Measurements from ENCODE around the gene HSPA9. TPM values are rescaled to one million over a fixed set of nuclear protein-coding genes. Genes with fewer than 3 reads are reported as not detected.

HSPA9 gene
- total RNA-seq, 4 donors from 2014 or later, result 82.7 to 236 (median 175) TPM

- H3K4me1 ChIP-seq, result peaks cover 13 to 39% (median 16%) of the 10 kb centered on the region in 4 donors
- H3K27ac ChIP-seq, result no peak overlapping the region
- DNase-seq, result no peak
- intact Hi-C loops (cut with DNase I; ENCODE audit: low total_unique reads), result no loop called here
- in situ Hi-C loops (cut with MboI; ENCODE audit: low pct_ligation_motif_present in 1 of 4, low pct_unique_long_range_greater_than_20kb in 1 of 4, low sequenced_read_pairs in 3 of 4), result loop anchor here in 1 of 4 donors (25.0 kb wide), 1 partner anchor 362 kb away; the partner anchor contains the start of genes BRD8 and KIF20A
- WGBS, 2 donors (ENCODE audit: low coverage in 1 of 2), result 94 to 100% methylated on average over 4 to 5 of the region's 5 CpGs
- H3K4me3 ChIP-seq, result no peak overlapping the region
- peaks cover 0 to 7% (median 0%) of the 10 kb centered on the region in 4 donors for H3K36me3 ChIP-seq
- TF ChIP-seq POLR2AphosphoS5 (IDR thresholded peaks at IDR 0.05), result no peak
- TF ChIP-seq POLR2A (IDR thresholded peaks at IDR 0.05), result no peak
- TF ChIP-seq EP300 (IDR thresholded peaks at IDR 0.05; ENCODE audit: low read depth), result no peak
- no peak for TF ChIP-seq CTCF (IDR thresholded peaks at IDR 0.05)
- no peaks in the 10 kb centered on the region for H3K27me3 ChIP-seq
- H3K9me3 ChIP-seq, result no peaks in the 10 kb centered on the region
Observed at GRCh38 chr5:138549414-138549813, 25.8 kb downstream of the HSPA9 start.

GRCh38 chr5:138545919-138546562 is 29.2 kb downstream of the HSPA9 start:
- H3K27ac ChIP-seq, result no peak overlapping the region
- no peaks in the 10 kb centered on the region for H3K9me3 ChIP-seq
- H3K4me1 ChIP-seq, result peaks cover 23 to 54% (median 31%) of the 10 kb centered on the region in 4 donors
- no peaks in the 10 kb centered on the region for H3K36me3 ChIP-seq
- no peaks in the 10 kb centered on the region for H3K27me3 ChIP-seq
- no peak for DNase-seq
- WGBS, 2 donors (ENCODE audit: low coverage in 1 of 2), result 77 to 83% methylated on average over 4 to 6 of the region's 6 CpGs
- TF ChIP-seq CTCF (IDR thresholded peaks at IDR 0.05) (no peak), POLR2AphosphoS5 (IDR thresholded peaks at IDR 0.05) (no peak), EP300 (IDR thresholded peaks at IDR 0.05; ENCODE audit: low read depth) (no peak), POLR2A (IDR thresholded peaks at IDR 0.05) (no peak)
- no peak overlapping the region for H3K4me3 ChIP-seq
- in situ Hi-C loops (cut with MboI; ENCODE audit: low pct_ligation_motif_present in 1 of 4, low pct_unique_long_range_greater_than_20kb in 1 of 4, low sequenced_read_pairs in 3 of 4) (loop anchor here in 1 of 4 donors (25.0 kb wide), 1 partner anchor 359 kb away; the partner anchor contains the start of genes BRD8 and KIF20A), intact Hi-C loops (cut with DNase I; ENCODE audit: low total_unique reads) (no loop called here)

- peaks cover 31 to 70% (median 41%) of the 10 kb centered on the region in 4 donors for H3K4me1 ChIP-seq
- TF ChIP-seq POLR2A (IDR thresholded peaks at IDR 0.05) (no peak), CTCF (IDR thresholded peaks at IDR 0.05) (no peak)
- peak; percentile 20 for DNase-seq
Observed at GRCh38 chr5:138544181-138545134, 30.7 kb downstream of the HSPA9 start.

GRCh38 chr5:138543730-138544104 is 31.5 kb downstream of the HSPA9 start:
- H3K27me3 ChIP-seq, result no peaks in the 10 kb centered on the region
- TF ChIP-seq CTCF (IDR thresholded peaks at IDR 0.05) (no peak), POLR2AphosphoS5 (IDR thresholded peaks at IDR 0.05) (peak in 2 of 3 donors; percentile 1 to 55)
- intact Hi-C loops (cut with DNase I; ENCODE audit: low total_unique reads) (loop anchor here (5.0 kb wide), 1 partner anchor 81 kb away; no protein-coding TSS in a partner anchor), in situ Hi-C loops (cut with MboI; ENCODE audit: low pct_ligation_motif_present in 1 of 4, low pct_unique_long_range_greater_than_20kb in 1 of 4, low sequenced_read_pairs in 3 of 4) (loop anchor here in 1 of 4 donors (25.0 kb wide), 1 partner anchor 356 kb away; the partner anchor contains the start of genes BRD8 and KIF20A)
- H3K36me3 ChIP-seq, result no peaks in the 10 kb centered on the region
- H3K4me3 ChIP-seq, result peak overlapping the region; percentile 81 to 90 (median 85)
- no peak for DNase-seq
- no peaks in the 10 kb centered on the region for H3K9me3 ChIP-seq
- H3K4me1 ChIP-seq, result peaks cover 31 to 77% (median 45%) of the 10 kb centered on the region in 4 donors
- 1% methylated on average over 12 of the region's 12 CpGs; no CpG with 5 or more reads in 1 of the 2 donors for whole genome bisulfite sequencing, 2 donors (ENCODE audit: low coverage in 1 of 2)
- H3K27ac ChIP-seq, result peak overlapping the region; percentile 92 to 99 (median 98)

More at GRCh38 chr5:138544181-138545134, 30.7 kb downstream of the HSPA9 start:
- intact Hi-C loops (cut with DNase I; ENCODE audit: low total_unique reads), result loop anchor here (5.0 kb wide), 1 partner anchor 82 kb away; no protein-coding TSS in a partner anchor
- peak overlapping the region; percentile 81 to 90 (median 85) for H3K4me3 ChIP-seq
- H3K9me3 ChIP-seq, result no peaks in the 10 kb centered on the region
- no peaks in the 10 kb centered on the region for H3K36me3 ChIP-seq
- H3K27me3 ChIP-seq, result no peaks in the 10 kb centered on the region
- WGBS, 2 donors (ENCODE audit: low coverage in 1 of 2), result 54 to 60% methylated on average over 9 to 16 of the region's 16 CpGs
- in situ Hi-C loops (cut with MboI; ENCODE audit: low pct_ligation_motif_present in 1 of 4, low pct_unique_long_range_greater_than_20kb in 1 of 4, low sequenced_read_pairs in 3 of 4), result loop anchor here in 1 of 4 donors (25.0 kb wide), 1 partner anchor 357 kb away; the partner anchor contains the start of genes BRD8 and KIF20A
- H3K27ac ChIP-seq, result peak overlapping the region; percentile 92 to 99 (median 98)

Data from transverse colon (tissue), 4 donors.